ENCODE results near the gene NACAD.

GRCh38 chr7:45132708-45133320 lies 44.0 kb upstream of the NACAD start:
- TF ChIP-seq EZH2phosphoT487 (IDR thresholded peaks at IDR 0.05; ENCODE audit: insufficient read depth, low read depth) (no peak), EZH2 (IDR thresholded peaks at IDR 0.05; ENCODE audit: insufficient read depth, poor library complexity, severe bottlenecking) (no peak)

All from GM23248 (cell line).